ENCODE results near the gene FAM222B.

DNA sequence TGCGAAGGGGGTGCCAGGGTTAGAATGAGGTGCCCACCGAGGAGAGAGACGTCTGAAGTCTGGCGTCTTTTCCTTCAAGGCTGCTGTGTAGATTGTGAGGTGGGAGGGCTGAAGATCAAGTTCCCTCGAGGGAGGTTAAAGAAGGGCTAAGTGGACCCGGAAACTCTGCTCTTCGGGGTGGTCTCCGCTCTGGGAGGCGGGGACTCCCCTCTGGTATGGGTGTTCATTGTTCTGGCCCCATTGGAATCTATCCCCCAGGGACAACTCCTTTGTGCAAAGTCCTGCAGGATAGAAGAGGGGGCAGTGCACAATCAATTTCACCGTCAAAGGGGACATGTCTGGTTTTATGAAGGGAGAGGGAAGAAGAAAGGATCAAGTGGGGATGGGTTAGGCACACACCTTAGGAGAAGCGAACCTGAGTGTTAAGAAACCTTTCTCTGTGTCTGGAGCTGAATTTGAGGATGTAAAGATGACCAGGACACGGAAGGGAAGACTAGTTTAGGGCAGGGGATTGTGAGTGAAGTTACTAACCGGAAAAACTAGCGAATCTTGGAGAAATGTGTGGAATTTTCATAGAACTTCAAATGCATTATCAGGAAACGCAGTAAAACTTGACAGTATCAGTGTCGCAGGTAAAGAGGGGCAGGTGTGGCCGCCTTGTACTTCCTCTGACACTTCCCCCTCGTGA lies 124.1 kb downstream of the FAM222B start:
- TF ChIP-seq, protein P1, sequence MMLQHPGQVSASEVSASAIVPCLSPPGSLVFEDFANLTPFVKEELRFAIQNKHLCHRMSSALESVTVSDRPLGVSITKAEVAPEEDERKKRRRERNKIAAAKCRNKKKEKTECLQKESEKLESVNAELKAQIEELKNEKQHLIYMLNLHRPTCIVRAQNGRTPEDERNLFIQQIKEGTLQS (IDR thresholded peaks at IDR 0.05) = no peak
- TF ChIP-seq, protein P2, sequence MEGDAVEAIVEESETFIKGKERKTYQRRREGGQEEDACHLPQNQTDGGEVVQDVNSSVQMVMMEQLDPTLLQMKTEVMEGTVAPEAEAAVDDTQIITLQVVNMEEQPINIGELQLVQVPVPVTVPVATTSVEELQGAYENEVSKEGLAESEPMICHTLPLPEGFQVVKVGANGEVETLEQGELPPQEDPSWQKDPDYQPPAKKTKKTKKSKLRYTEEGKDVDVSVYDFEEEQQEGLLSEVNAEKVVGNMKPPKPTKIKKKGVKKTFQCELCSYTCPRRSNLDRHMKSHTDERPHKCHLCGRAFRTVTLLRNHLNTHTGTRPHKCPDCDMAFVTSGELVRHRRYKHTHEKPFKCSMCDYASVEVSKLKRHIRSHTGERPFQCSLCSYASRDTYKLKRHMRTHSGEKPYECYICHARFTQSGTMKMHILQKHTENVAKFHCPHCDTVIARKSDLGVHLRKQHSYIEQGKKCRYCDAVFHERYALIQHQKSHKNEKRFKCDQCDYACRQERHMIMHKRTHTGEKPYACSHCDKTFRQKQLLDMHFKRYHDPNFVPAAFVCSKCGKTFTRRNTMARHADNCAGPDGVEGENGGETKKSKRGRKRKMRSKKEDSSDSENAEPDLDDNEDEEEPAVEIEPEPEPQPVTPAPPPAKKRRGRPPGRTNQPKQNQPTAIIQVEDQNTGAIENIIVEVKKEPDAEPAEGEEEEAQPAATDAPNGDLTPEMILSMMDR (IDR thresholded peaks at IDR 0.05; ENCODE audit: low read depth, low read length, missing input control) = no peak
- TF ChIP-seq YY1 (IDR thresholded peaks at IDR 0.05) = no peak
- TF ChIP-seq TAF1 (conservative IDR thresholded peaks at IDR 0.05) = no peak
- TF ChIP-seq SP1 (IDR thresholded peaks at IDR 0.05) = no peak
- TF ChIP-seq, protein P3, sequence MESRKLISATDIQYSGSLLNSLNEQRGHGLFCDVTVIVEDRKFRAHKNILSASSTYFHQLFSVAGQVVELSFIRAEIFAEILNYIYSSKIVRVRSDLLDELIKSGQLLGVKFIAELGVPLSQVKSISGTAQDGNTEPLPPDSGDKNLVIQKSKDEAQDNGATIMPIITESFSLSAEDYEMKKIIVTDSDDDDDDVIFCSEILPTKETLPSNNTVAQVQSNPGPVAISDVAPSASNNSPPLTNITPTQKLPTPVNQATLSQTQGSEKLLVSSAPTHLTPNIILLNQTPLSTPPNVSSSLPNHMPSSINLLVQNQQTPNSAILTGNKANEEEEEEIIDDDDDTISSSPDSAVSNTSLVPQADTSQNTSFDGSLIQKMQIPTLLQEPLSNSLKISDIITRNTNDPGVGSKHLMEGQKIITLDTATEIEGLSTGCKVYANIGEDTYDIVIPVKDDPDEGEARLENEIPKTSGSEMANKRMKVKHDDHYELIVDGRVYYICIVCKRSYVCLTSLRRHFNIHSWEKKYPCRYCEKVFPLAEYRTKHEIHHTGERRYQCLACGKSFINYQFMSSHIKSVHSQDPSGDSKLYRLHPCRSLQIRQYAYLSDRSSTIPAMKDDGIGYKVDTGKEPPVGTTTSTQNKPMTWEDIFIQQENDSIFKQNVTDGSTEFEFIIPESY (IDR thresholded peaks at IDR 0.05) = no peak

Measured in liver (tissue), 3 donors.